ENCODE data around the gene TIPIN. TPM values are rescaled to one million over a fixed set of nuclear protein-coding genes. Genes with fewer than 3 reads are reported as not detected.
A peak's percentile ranks its signal among the peaks of the same experiment; 100 is the strongest.

The TIPIN gene
- polyA plus RNA-seq, 5 donors, result 15.5 to 21.8 (median 20.5) TPM

DNA sequence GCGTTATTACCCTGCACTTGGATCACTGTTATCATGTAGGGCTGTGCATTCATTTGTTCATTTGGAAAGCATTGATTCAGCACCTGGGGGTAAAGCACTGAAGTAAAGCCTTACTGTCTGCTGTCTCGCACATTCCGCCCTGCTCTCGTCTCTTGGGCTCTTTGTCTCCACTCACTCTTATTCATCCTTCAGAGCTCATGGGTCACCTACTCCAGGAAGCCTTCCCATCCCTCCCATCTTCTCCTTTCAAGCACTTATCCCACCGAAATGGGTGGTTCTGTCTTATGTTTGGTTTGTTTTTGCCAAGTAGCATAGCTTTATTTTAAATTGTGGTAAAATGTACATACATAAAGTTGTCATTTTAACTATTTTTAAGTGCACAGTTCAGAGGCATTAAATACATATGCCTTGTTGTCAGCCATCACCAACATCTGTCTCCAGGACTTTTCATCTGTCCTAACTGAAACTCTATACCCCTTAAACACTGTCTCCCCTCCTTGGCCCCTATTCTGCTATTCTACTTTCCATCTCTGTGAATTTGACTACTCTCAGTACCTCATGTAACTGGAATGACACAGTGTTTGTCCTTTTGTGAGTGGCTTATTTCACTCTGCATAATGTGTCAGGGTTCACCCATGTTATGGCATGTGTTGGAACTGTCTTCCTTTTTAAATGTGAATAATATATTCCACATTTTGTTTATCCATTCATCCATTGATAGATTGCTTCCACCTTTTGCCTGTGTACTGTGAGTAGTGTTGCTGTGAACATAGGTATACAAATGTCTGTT is 53.8 kb downstream of the TIPIN start:
- no peak for DNase-seq

DNA sequence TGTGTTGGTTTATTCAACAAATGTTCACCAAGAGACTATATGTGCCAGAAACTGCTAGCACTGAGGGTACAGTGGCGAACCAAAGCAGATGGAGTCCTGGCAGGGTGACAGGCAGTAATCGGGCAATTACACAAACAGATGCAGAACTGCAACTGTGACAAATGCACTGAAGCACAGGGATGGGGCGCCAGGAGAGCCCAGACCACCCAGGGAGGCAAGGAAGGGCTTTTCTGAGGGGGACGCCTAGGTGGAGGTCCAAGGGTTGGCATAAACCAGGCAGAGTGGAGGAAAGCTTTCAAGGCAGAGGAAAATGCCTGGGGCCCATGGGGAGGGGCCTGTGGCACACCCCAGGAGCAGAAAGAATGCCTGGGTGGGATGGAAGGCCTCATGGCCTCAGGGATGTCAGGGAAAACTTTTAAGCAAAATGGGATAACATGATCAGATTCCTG is 57.7 kb downstream of the TIPIN start:
- DNase-seq, result peak; percentile 65 to 70

DNA sequence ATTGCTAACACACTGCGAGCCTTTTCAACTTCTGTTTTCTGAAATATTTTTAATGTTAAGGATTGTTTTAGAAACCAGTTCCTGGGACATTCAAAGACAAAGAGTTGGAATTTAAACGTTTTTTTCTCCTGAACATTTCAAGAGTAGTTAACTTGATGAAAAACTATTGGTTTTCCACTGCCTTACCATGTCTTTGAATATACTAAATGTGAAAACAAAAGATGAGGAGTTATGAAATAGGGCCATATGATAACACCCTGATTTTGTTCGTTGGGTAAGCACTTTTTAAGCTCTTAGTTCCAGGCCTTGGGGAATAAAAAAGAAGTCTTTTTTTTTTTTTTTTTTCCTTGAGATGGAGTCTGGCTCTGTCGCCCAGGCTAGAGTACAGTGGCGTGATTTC is 60.3 kb downstream of the TIPIN start:
- DNase-seq, result peak in 1 of 2 donors; percentile 16

DNA sequence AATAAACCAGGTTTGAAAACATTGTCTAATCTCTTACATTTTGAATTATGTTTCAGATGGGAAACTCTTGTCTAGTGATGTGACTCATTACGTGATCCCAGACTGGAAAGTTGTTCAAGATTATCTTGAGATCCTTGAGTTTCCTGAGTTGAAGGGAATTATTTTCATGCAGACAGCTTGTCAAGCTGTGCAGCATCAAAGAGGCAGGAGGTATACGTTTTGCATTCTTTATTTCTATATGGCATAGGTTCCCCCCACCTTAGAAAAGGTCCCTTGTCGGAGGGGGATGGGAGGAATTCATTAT is 61.6 kb downstream of the TIPIN start:
- no peak for DNase-seq

DNA sequence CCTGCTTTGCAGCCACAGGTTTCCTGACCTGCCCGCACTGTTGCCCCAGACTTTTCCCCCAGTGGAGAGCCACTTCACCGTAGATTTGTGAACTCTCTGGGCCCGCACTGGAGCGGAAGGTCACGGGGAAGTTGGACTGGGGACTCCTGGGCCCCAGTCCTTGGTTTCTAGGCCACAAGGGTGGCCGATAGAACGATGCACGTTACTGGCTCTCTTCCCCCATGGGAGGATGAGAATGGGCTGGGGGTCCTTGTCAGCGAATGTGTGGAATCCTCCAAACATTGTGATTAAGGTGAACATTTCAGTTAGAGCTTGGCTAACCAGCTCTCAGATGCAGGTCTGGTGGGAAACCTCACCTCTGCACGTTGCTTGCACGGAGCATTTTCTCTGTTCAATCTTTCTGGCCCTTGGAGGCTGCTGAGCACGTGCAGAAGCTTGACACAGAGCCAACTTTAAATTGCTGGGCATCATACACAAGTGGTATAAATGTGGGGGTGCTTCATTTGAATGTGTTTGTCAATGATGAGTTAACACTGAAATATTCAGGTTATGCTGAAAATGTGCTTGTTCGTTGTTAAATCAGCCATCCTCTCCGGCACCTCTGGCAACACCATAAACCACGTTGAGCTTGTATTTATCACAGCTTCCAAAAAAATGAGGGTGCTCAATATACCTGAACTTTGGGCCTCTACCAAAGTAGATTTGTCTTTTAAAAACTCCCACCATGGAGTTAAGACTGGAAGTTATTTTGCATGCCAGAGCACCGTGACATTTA is 62.1 kb downstream of the TIPIN start:
- no peak for DNase-seq

DNA sequence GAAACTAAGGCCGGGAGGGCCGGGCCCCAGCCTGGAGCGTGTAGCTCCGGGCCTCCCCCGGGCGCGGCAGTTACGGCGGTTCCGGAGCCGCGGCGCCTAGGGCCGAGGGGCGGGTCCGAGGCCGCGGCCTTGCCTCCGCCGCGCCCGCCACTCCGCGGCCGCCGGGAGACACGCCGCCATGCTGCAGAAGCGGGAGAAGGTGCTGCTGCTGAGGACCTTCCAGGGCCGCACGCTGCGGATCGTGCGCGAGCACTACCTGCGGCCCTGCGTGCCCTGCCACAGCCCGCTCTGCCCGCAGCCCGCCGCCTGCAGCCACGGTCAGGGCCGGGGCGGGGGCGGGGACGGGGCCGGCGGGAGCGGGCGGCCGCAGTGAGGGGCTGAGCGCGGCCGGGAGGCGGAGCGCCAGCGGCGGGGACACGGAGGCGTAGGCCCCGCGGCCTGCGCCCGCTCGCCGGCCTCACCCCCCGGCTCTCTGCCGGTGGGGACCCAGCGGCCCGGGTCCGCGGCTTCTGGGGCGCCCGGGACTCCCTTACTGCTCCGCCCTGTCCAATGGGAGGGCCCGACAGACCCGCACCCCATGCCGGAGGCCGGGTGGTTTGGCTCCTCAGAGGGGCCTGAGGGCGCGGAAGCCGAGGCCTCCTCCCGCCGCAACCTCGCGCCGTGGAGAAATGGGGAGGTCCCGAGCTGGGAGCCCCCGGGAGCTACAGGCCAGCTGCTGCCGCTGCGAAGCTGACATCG is 62.9 kb downstream of the TIPIN start, which contains the start of gene DIS3L:
Gene DIS3L (plus strand): TSS at position 150 of the 738 bp plus-strand sequence. CDS start 29 bp downstream, at position 179.
- DNase-seq, result peak in 1 of 2 donors; percentile 54

DNA sequence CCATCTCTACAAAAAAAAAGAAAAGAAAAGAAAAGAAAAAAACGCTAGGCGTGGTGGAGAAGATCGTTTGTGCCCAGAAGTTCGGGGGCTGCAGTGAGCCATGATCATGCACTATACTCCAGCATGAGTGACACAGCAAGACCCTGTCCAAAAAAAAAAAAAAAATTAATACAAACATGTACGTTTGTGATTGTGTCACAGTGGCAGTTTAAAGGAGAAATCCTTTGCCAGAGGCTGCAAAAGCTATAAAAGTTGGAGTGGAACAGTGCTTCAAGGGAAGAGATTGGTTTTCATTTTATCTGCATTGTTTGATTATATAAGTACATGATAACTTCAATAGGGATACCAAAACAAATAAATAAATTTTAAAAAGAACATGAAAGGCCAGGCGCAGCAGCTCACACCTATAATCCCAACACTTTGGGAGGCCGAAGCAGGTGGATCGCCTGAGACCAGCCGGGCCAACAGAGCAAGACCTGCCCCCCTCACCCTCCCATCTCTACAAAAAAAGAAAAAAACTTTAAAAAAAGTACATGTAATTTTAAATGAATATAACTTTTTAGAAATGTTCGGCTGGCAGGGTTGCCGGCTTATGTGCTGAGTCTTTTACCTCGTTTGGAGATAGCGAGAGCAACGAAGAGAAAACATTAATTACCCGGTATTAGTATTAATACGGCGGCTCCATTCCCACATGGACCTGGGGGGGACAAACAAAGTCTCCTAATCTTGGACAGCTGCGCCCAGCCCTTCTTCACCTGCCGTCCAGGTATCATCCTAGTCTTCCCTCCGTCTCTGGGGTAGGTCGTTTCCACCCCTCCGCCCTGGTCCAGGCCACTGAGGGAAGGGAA is 63.7 kb downstream of the TIPIN start:
- no peak for DNase-seq

DNA sequence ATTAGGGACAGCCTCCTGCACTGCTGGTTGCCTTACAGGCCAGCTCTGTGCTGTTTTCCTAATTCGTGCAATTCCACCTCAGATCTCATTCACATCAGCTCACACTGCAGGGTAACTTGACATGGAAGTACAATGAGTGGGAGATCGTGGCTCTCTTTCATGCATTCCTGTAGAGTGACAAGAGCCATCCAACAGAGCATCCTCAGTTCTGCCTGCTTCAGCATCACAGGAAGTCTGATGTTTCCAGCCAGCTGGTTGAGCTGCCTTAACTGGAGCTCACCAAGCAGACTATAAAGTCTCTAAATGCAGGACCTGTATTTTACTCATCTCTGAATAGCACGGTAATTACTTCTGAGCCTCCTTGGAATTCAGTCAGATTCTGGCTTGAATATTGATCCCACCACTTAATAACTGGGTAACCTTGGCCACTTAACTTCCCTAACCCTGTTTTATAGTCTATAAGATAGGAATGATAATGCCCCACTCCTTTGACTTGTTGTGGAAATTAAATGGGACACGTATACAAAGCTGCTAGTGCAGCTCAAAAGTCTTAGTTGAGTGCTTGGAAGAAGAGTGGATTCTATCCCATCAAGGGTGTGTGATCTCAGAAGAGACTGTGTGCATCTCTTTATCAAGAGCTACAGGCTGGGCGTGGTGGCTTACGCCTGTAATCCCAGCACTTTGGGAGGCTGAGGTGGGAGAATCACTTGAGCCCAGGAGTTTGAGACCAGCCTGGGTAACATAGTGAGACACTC is 64.5 kb downstream of the TIPIN start:
- DNase-seq, result no peak

DNA sequence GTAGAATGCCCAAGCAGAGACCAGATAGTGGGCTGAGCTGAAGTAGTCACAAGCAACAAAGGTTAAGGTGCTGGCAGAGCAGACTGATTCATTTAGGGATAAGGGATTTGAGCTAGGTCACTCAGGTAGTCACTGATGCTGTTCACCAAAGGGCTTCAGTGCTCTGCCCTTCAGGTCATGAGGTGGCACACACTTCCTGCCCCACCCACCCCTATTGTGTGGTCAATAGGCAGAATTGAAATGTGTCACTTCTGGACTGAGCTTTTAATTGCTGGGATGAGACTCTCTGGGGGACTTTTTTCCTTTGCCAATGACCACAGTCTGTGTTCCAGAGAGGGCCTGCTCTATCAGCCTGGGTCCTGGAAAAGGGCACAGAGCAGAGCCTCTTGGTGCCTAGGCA is 66.0 kb downstream of the TIPIN start:
- no peak for DNase-seq

DNA sequence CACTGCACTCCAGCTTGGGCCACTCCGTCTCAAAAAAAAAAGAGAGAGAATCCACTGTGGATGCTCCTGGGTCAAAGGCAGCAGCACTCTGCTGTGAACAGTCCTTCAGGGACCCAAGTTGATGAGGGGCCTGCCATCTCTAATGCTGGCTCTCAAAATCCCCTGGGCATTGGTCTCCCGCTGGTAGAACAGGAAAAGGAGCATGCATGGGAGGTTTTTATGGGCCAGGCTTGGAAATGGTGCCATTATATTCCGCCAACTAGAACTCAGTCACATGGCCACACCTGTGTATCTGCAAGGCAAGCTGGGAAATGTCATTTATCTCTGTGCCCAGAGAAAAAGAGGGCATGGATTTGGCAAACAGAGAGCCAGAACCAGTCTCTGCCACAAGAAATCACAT is 66.5 kb downstream of the TIPIN start:
- no peak for DNase-seq

DNA sequence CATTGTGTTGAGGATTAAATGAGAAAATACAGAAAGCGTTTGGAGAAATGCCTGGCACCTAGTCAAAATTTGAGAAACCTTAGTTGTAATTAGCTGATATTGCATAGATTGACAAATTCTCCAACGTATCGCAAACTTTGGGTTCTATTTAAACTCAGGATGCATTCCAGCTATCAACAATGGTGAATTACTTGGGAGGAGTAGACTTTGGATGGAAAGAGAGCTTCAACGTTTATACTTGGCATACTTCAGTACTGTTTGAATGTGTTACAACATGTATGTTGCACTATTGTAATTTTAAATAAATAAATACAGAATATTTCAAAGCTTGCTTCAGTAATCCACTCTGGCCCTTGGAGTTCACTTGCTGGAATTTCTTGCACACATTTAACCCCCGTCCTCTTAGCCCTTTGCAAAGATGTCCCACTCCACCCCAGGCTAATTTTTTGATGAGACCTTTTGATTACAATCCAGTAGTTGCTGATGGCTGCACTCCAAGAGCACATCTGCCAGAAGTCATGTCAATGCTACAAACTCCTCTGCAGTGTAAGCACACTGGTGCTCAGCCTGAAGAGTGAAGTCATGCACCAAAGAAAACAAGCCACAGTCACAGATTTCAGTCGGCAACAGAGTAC is 67.8 kb downstream of the TIPIN start:
- peak; percentile 60 to 61 for DNase-seq

DNA sequence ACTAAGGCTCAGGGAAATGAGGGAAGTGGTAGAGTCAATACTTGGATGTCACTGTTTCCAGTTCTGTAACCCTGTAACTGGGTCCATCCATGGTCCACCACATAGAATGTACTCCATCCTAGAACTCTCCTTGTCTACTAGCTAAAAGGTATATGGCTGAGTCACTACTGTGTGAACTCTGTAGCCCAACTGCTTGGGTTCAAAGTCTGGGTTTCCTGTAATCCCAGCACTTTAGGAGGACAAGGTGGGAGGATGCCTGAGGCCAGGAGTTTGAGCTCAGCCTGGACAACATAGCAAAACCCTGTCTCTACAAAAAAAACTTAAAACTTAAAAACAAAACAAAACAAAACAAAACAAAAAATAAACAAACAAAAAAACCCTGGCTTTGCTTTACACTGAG is 68.4 kb downstream of the TIPIN start:
- no peak for DNase-seq

DNA sequence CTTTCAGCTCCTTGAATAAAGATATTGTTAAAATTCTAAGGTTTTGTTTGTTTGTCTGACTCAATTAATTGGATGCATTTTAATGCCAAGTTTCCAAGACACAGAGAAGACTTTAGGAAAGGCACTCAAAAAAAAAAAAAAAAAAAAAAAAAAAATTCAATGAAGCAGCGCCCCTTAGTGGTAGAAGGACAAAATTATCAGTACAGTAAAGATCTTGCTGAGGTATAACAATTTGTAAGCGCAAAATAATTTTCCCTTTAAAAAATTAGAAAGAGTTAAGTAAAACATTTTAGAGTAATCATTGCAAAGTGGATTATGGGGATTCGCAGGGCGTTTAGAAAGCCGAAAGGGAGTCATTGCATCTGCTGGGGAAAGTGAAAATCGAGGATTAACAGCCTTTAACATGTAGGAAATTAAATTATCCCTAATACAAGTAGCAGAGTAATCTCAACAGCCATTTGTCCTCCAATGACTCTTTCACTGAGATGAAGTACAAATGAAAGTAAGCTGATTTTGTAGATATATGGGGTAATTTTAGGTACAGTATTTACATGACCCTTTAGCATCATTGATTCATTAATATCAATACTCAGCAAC is 68.9 kb downstream of the TIPIN start:
- DNase-seq, result no peak

Other genes starting within 250 kb of the TIPIN start
- 10 to 100 TPM in 2 of 5 donors, 1 to 10 TPM in 3; 3.3 to 15.1 (median 7.6) TPM for gene MEGF11, start 102.9 kb downstream of the TIPIN start, polyA plus RNA-seq (ENCODE audit: insufficient read depth in 1 of 5, insufficient read length in 5 of 5, low replicate concordance in 1 of 5)
- 10 to 100 TPM; 40.8 to 51.3 (median 47.8) TPM for gene DIS3L, start 63.1 kb downstream of the TIPIN start, polyA plus RNA-seq (ENCODE audit: insufficient read depth in 1 of 5, insufficient read length in 5 of 5, low replicate concordance in 1 of 5)
- gene MAP2K1, start 30.2 kb upstream of the TIPIN start, polyA plus RNA-seq (ENCODE audit: insufficient read depth in 1 of 5, insufficient read length in 5 of 5, low replicate concordance in 1 of 5), result 10 to 100 TPM; 44.1 to 57.6 (median 53.0) TPM
- gene SNAPC5, start 141.1 kb upstream of the TIPIN start, polyA plus RNA-seq (ENCODE audit: insufficient read depth in 1 of 5, insufficient read length in 5 of 5, low replicate concordance in 1 of 5), result 10 to 100 TPM; 25.7 to 31.5 (median 29.2) TPM
- gene RPL4, start 148.2 kb upstream of the TIPIN start, polyA plus RNA-seq (ENCODE audit: insufficient read depth in 1 of 5, insufficient read length in 5 of 5, low replicate concordance in 1 of 5), result 1,000 to 10,000 TPM; 4,151 to 4,706 (median 4,410) TPM
- 10 to 100 TPM; 21.4 to 38.6 (median 28.6) TPM for gene ZWILCH, start 148.6 kb upstream of the TIPIN start, polyA plus RNA-seq (ENCODE audit: insufficient read depth in 1 of 5, insufficient read length in 5 of 5, low replicate concordance in 1 of 5)
- gene LCTL, start 209.3 kb upstream of the TIPIN start, polyA plus RNA-seq (ENCODE audit: insufficient read depth in 1 of 5, insufficient read length in 5 of 5, low replicate concordance in 1 of 5), result under 1 TPM; 0.35 to 0.91 (median 0.44) TPM